Osteoblast (primary cell): ENCODE data around the gene PIP4K2A. TPM values are rescaled to one million over a fixed set of nuclear protein-coding genes. Genes with fewer than 3 reads are reported as not detected.

Source experiments
- DNase-seq: peaks from one replicate; pipeline ENCODE4 v3.0.0; 2011; ENCODE audit warnings: low spot score, mixed read lengths; ENCODE audit not compliant: insufficient read length; ENCODE audit errors: missing footprints
- H2AFZ ChIP-seq: 2 replicates; pipeline ENCODE4 v1.6.0; 2011; ENCODE audit warnings: mild to moderate bottlenecking, low read length
- H3K27ac ChIP-seq: 2 replicates; pipeline ENCODE4 v1.5.1; 2011; ENCODE audit warnings: mild to moderate bottlenecking, low read depth, low read length, moderate library complexity
- H3K27me3 ChIP-seq: 2 replicates; pipeline ENCODE4 v1.6.0; 2012; ENCODE audit warnings: mild to moderate bottlenecking, control low read depth, inconsistent platforms, low read length, moderate library complexity; ENCODE audit not compliant: insufficient read depth
- H3K36me3 ChIP-seq: 2 replicates; pipeline ENCODE4 v1.5.1; 2011; ENCODE audit warnings: mild to moderate bottlenecking, low read length, control low read depth, moderate library complexity; ENCODE audit not compliant: insufficient read depth
- H3K4me1 ChIP-seq: 2 replicates; pipeline ENCODE4 v1.5.1; 2011; ENCODE audit warnings: mild to moderate bottlenecking, low read length, control low read depth, moderate library complexity; ENCODE audit not compliant: insufficient read depth
- H3K4me2 ChIP-seq: 2 replicates; pipeline ENCODE4 v1.6.0; 2011; ENCODE audit warnings: mild to moderate bottlenecking, low read length; ENCODE audit not compliant: insufficient read depth
- H3K4me3 ChIP-seq: fragments of 200-600 bp; sonication (generic); 3 replicates; pipeline ENCODE4 v1.5.1; 2012; ENCODE audit warnings: mild to moderate bottlenecking, low read length, inconsistent platforms; ENCODE audit not compliant: insufficient read depth
- H3K79me2 ChIP-seq: 2 replicates; pipeline ENCODE4 v1.6.0; 2012; ENCODE audit warnings: mild to moderate bottlenecking, low read length, control low read depth, inconsistent platforms; ENCODE audit not compliant: insufficient read depth
- H3K9me3 ChIP-seq: 2 replicates; pipeline ENCODE4 v1.5.1; 2011; ENCODE audit warnings: low read depth, low read length, control low read depth
- H4K20me1 ChIP-seq: 2 replicates; pipeline ENCODE4 v1.6.0; 2012; ENCODE audit warnings: mild to moderate bottlenecking, low read length, control low read depth; ENCODE audit not compliant: insufficient read depth
- CTCF ChIP-seq: IDR thresholded peaks from 2 replicates; pipeline ENCODE4 v1.5.1; 2011; ENCODE audit warnings: mild to moderate bottlenecking, low read depth, low read length, moderate library complexity; ENCODE audit errors: extremely low read depth
- total RNA-seq: library from RNA; depleted of rRNA; stranded (reverse); fragments of >200 nt; gene quantifications from 2 replicates; pipeline ENCODE4 v1.2.3, GENCODE V29; 2012

The PIP4K2A gene
- total RNA-seq, 1 donor = 68.8 TPM

- Histone ChIP-seq H3K9me3 (no peaks in the 10 kb centered on the region), H3K4me3 (no peak overlapping the region), H3K36me3 (no peaks in the 10 kb centered on the region), H3K27ac (no peak overlapping the region), H3K79me2 (peaks cover 73% of the 10 kb centered on the region), H3K4me1 (peaks cover 11% of the 10 kb centered on the region), H2AFZ (no peak overlapping the region), H4K20me1 (peaks cover 3% of the 10 kb centered on the region), H3K4me2 (no peak overlapping the region), H3K27me3 (no peaks in the 10 kb centered on the region)
- DNase-seq = no peak
- TF ChIP-seq CTCF = no peak
Measured at GRCh38 chr10:22676435-22676834, 37.9 kb downstream of the PIP4K2A start.

GRCh38 chr10:22674573-22674930 is 39.8 kb downstream of the PIP4K2A start:
- H3K4me1 ChIP-seq = peaks cover 20% of the 10 kb centered on the region
- no peaks in the 10 kb centered on the region for H3K36me3 ChIP-seq
- peak overlapping the region; percentile 26 for H3K4me2 ChIP-seq
- H3K27me3 ChIP-seq = no peaks in the 10 kb centered on the region
- no peak overlapping the region for H2AFZ ChIP-seq
- no peak for TF ChIP-seq CTCF
- peaks cover 72% of the 10 kb centered on the region for H3K79me2 ChIP-seq
- H3K4me3 ChIP-seq = no peak overlapping the region
- peak overlapping the region; percentile 35 for H3K27ac ChIP-seq
- H4K20me1 ChIP-seq = peaks cover 2% of the 10 kb centered on the region
- H3K9me3 ChIP-seq = no peaks in the 10 kb centered on the region
- DNase-seq = no peak

- peak overlapping the region; percentile 26 for H3K4me2 ChIP-seq
- peaks cover 20% of the 10 kb centered on the region for H3K4me1 ChIP-seq
- H3K36me3 ChIP-seq = no peaks in the 10 kb centered on the region
- DNase-seq = peak; percentile 50
- H3K4me3 ChIP-seq = no peak overlapping the region
- peak overlapping the region; percentile 35 for H3K27ac ChIP-seq
- no peak overlapping the region for H2AFZ ChIP-seq
- H3K27me3 ChIP-seq = no peaks in the 10 kb centered on the region
- H3K9me3 ChIP-seq = no peaks in the 10 kb centered on the region
- no peak for TF ChIP-seq CTCF
- H4K20me1 ChIP-seq = peaks cover 8% of the 10 kb centered on the region
- peaks cover 72% of the 10 kb centered on the region for H3K79me2 ChIP-seq
Measured at GRCh38 chr10:22673785-22674572, 40.4 kb downstream of the PIP4K2A start.

GRCh38 chr10:22673091-22673392 is 41.3 kb downstream of the PIP4K2A start:
- no peak for DNase-seq
- Histone ChIP-seq H3K9me3 (no peaks in the 10 kb centered on the region), H4K20me1 (peaks cover 9% of the 10 kb centered on the region), H3K4me2 (no peak overlapping the region), H3K36me3 (no peaks in the 10 kb centered on the region), H3K4me3 (no peak overlapping the region), H3K27ac (no peak overlapping the region), H3K79me2 (peaks cover 74% of the 10 kb centered on the region), H3K4me1 (peaks cover 20% of the 10 kb centered on the region), H3K27me3 (no peaks in the 10 kb centered on the region), H2AFZ (no peak overlapping the region)
- no peak for TF ChIP-seq CTCF
